Activated CD8-positive, alpha-beta T cell treated with anti-CD3 and anti-CD28 coated beads for 36 hours (primary cell): ENCODE measurements around the gene SIRT1. TPM values are rescaled to one million over a fixed set of nuclear protein-coding genes. Genes with fewer than 3 reads are reported as not detected.

Experiments
- ATAC-seq: fragments of 200-7000 bp; cut with Tn5 transposase; one replicate; pipeline ENCODE4 v1.10.0; 2021; ENCODE audit warnings: mild to moderate bottlenecking, moderate library complexity
- CTCF ChIA-PET: fragments of 350-600 bp; sonication (Branson Sonifier 250); formaldehyde crosslinking; loops from one replicate; lab custom pipeline; 2021; ENCODE audit warnings: antibody characterized with exemption; lab: Charles Lee
- POLR2A ChIA-PET: fragments of 350-600 bp; sonication (Branson Sonifier 250); formaldehyde crosslinking; loops from one replicate; lab custom pipeline; 2021; ENCODE audit warnings: antibody characterized with exemption; lab: Charles Lee
- DNase-seq: peaks from one replicate; pipeline ENCODE4 v3.0.0-alpha.2; 2020
- H3K27ac Mint-ChIP-seq: one replicate; pipeline ENCODE4 v1.8.0; 2021; ENCODE audit warnings: mild to moderate bottlenecking, mixed read lengths
- H3K27me3 Mint-ChIP-seq: one replicate; pipeline ENCODE4 v1.8.0; 2021; ENCODE audit warnings: mixed read lengths
- H3K36me3 Mint-ChIP-seq: one replicate; pipeline ENCODE4 v1.8.0; 2021; ENCODE audit warnings: low read depth, mixed read lengths
- H3K4me1 Mint-ChIP-seq: one replicate; pipeline ENCODE4 v1.8.0; 2021; ENCODE audit warnings: low read depth, mixed read lengths
- H3K4me3 Mint-ChIP-seq: one replicate; pipeline ENCODE4 v1.8.0; 2021; ENCODE audit warnings: mild to moderate bottlenecking, moderate library complexity, mixed read lengths
- H3K9me3 Mint-ChIP-seq: one replicate; pipeline ENCODE4 v1.8.0; 2021; ENCODE audit warnings: mixed read lengths
- CTCF ChIP-seq: fragments of 200-600 bp; IDR thresholded peaks from one replicate; pipeline ENCODE4 v1.8.0; 2022; ENCODE audit warnings: antibody characterized with exemption, mild to moderate bottlenecking
- intact Hi-C: fragments of 100-400 bp; cut with micrococcal nuclease; formaldehyde crosslinking; loops from one replicate; pipeline ENCODE4 v1.10.0; 2022
- total RNA-seq, 2 experiments: library from RNA; stranded (reverse); gene quantifications; one replicate each; pipeline ENCODE4 v1.2.3, GENCODE V29; 2021

SIRT1 gene
- total RNA-seq, 2 experiments from 2014 or later, result 27.5 to 29.8 TPM

GRCh38 chr10:67883710-67884312, 645 bp upstream of the SIRT1 start:
- Mint-ChIP-seq H3K27me3 (no peaks in the 10 kb centered on the region), H3K9me3 (no peaks in the 10 kb centered on the region), H3K4me3 (peak overlapping the region; percentile 94), H3K4me1 (peaks cover 23% of the 10 kb centered on the region), H3K27ac (peak overlapping the region; percentile 91), H3K36me3 (peaks cover 30% of the 10 kb centered on the region)
- TF ChIP-seq CTCF, result no peak
- ChIA-PET CTCF (interaction anchor here (0.6 to 1.5 kb wide), 7 partner anchors 8 to 96 kb away, joined by 3 to 8 read pairs (median 5); no protein-coding TSS in a partner anchor), POLR2A (interaction anchor here (1.0 to 1.3 kb wide), 3 partner anchors 13 to 24 kb away, joined by 3 to 5 read pairs (median 4); no protein-coding TSS in a partner anchor)
- peak; percentile 3 for ATAC-seq
- DNase-seq, result no peak
- intact Hi-C loops, result no loop called here

GRCh38 chr10:67884842-67885670, 600 bp downstream of the SIRT1 start:
- DNase-seq (peak; percentile 85), ATAC-seq (peak; percentile 86)
- intact Hi-C loops, result no loop called here
- no peaks in the 10 kb centered on the region for H3K9me3 Mint-ChIP-seq
- POLR2A ChIA-PET, result interaction anchor here (0.8 to 1.7 kb wide), 7 partner anchors 9 to 96 kb away, joined by 3 to 6 read pairs (median 4); no protein-coding TSS in a partner anchor
- H3K36me3 Mint-ChIP-seq, result peaks cover 39% of the 10 kb centered on the region
- H3K4me3 Mint-ChIP-seq, result peak overlapping the region; percentile 94
- H3K27me3 Mint-ChIP-seq, result no peaks in the 10 kb centered on the region
- CTCF ChIA-PET, result interaction anchor here (0.6 to 3.8 kb wide), 6 partner anchors 13 to 105 kb away, joined by 3 to 17 read pairs (median 6); no protein-coding TSS in a partner anchor
- no peak for TF ChIP-seq CTCF
- H3K27ac Mint-ChIP-seq, result peak overlapping the region; percentile 90
- H3K4me1 Mint-ChIP-seq, result peaks cover 32% of the 10 kb centered on the region

GRCh38 chr10:67893637-67894036, 9.2 kb downstream of the SIRT1 start:
- H3K27me3 Mint-ChIP-seq, result no peaks in the 10 kb centered on the region
- ChIA-PET POLR2A (interaction anchor here (1.0 kb wide), 1 partner anchor 8 kb away, joined by 3 read pairs; no protein-coding TSS in a partner anchor), CTCF (interaction anchor here (2.0 to 2.6 kb wide), 2 partner anchors 38 to 105 kb away, joined by 4 to 7 read pairs; no protein-coding TSS in a partner anchor)
- H3K27ac Mint-ChIP-seq, result no peak overlapping the region
- no peak for ATAC-seq
- TF ChIP-seq CTCF, result no peak
- no peak for DNase-seq
- no peak overlapping the region for H3K4me3 Mint-ChIP-seq
- H3K36me3 Mint-ChIP-seq, result peaks cover 48% of the 10 kb centered on the region
- peaks cover 23% of the 10 kb centered on the region for H3K4me1 Mint-ChIP-seq
- no peaks in the 10 kb centered on the region for H3K9me3 Mint-ChIP-seq
- intact Hi-C loops, result no loop called here

DNA sequence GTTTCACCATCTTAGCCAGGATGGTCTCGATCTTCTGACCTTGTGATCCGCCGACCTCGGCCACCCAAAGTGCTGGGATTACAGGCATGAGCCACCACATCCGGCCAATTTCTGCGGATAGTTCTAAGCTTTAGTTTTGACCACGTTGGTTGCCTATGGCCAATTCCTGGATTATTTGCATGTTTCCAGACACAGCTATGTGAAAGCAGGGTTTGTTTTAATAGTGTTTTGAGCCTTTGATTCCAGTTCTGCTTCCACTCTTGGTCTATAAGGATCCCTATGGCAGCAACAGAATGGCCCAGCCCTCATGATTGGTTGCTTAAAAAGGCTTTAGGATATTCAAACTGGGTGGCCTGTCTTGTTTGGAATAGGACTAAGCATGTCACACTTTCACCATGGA, 19.1 kb downstream of the SIRT1 start:
- H3K36me3 Mint-ChIP-seq, result peaks cover 51% of the 10 kb centered on the region
- POLR2A ChIA-PET, result interaction anchor here (0.8 kb wide), 1 partner anchor 14 kb away, joined by 4 read pairs; no protein-coding TSS in a partner anchor

More for the DNA sequence above, 19.1 kb downstream of the SIRT1 start:
- TF ChIP-seq CTCF, result no peak
- peaks cover 19% of the 10 kb centered on the region for H3K4me1 Mint-ChIP-seq
- no peak overlapping the region for H3K4me3 Mint-ChIP-seq
- no peak overlapping the region for H3K27ac Mint-ChIP-seq
- ATAC-seq, result no peak
- H3K9me3 Mint-ChIP-seq, result no peaks in the 10 kb centered on the region
- CTCF ChIA-PET, result interaction anchor here (1.0 to 2.4 kb wide), 3 partner anchors 10 to 115 kb away, joined by 3 to 6 read pairs (median 3); no protein-coding TSS in a partner anchor
- H3K27me3 Mint-ChIP-seq, result no peaks in the 10 kb centered on the region
- no peak for DNase-seq
- intact Hi-C loops, result no loop called here
